GM23338 (cell line): ENCODE measurements around the gene CTAGE9.

Experiments
- CREB1 ChIP-seq: fragments of 250-450 bp; sonication (Bioruptor Pico); IDR thresholded peaks from 2 replicates; pipeline ENCODE4 v1.5.0; 2020; ENCODE audit warnings: low read depth, mild to moderate bottlenecking, moderate library complexity
- CTCF ChIP-seq, 2 experiments: fragments of 200-600 bp in 1 of 2; sonication (generic) in 1 of 2; conservative IDR thresholded peaks; 2 replicates each; pipeline versions ENCODE4 v1.5.1 to v1.6.1; 2016 to 2017; ENCODE audit warnings: antibody characterized with exemption in 2 of 2, low read depth in 2 of 2, mild to moderate bottlenecking in 2 of 2, moderate library complexity in 1 of 2
- EZH2 ChIP-seq: fragments of 200-600 bp; sonication (generic); IDR thresholded peaks from one replicate; pipeline ENCODE4 v1.8.0; 2017; ENCODE audit warnings: antibody characterized with exemption, mild to moderate bottlenecking, low read depth; ENCODE audit not compliant: unreplicated experiment
- EZH2phosphoT487 ChIP-seq: fragments of 200-600 bp; sonication (generic); IDR thresholded peaks from one replicate; pipeline ENCODE4 v1.8.1; 2018; ENCODE audit warnings: antibody characterized with exemption; ENCODE audit not compliant: unreplicated experiment
- JUNB ChIP-seq: IDR thresholded peaks from one replicate; pipeline ENCODE4 v1.6.1; 2016; ENCODE audit warnings: antibody characterized with exemption; ENCODE audit not compliant: unreplicated experiment
- POLR2AphosphoS5 ChIP-seq: IDR thresholded peaks from 2 replicates; pipeline ENCODE4 v1.6.1; 2016; ENCODE audit warnings: antibody characterized with exemption, low read depth
- ZNF114 ChIP-seq: fragments of 250-450 bp; sonication (Bioruptor Pico); IDR thresholded peaks from 2 replicates; pipeline ENCODE4 v1.5.0; 2020; ENCODE audit warnings: mild to moderate bottlenecking, moderate library complexity
- ZNF331 ChIP-seq: fragments of 250-450 bp; sonication (Bioruptor Pico); IDR thresholded peaks from 2 replicates; pipeline ENCODE4 v1.5.0; 2020; ENCODE audit warnings: low read depth, mild to moderate bottlenecking, moderate library complexity

GRCh38 chr6:131669891-131670290 lies 40.9 kb downstream of the CTAGE9 start:
- no peak for TF ChIP-seq CTCF (conservative IDR thresholded peaks at IDR 0.05; ENCODE audit: low read depth in 2 of 2)
- TF ChIP-seq EZH2phosphoT487, result no peak
- no peak for TF ChIP-seq ZNF114 (CRISPR knock-in tag)
- TF ChIP-seq CREB1 (CRISPR knock-in tag), result no peak
- no peak for TF ChIP-seq JUNB
- TF ChIP-seq EZH2, result no peak
- no peak for TF ChIP-seq POLR2AphosphoS5
- no peak for TF ChIP-seq ZNF331 (CRISPR knock-in tag)
